HG02763 (cell line): Measurements from ENCODE around the gene COL23A1.
A peak's percentile ranks its signal among the peaks of the same experiment; 100 is the strongest.
"Not testable (repeated sequence)": the region's sequence is repeated elsewhere in the genome, so short reads cannot be mapped to it uniquely, and the experiment has no call there.

ENCODE experiments used
- ATAC-seq: cut with Tn5 transposase; IDR thresholded peaks from one replicate; pipeline ENCODE4 v1.9.1; 2021; ENCODE audit warnings: mild to moderate bottlenecking, moderate library complexity; ENCODE audit not compliant: unreplicated experiment

Gene COL23A1

GRCh38 chr5:178238711-178239592, 351.2 kb downstream of the COL23A1 start:
- no peak for ATAC-seq

GRCh38 chr5:178238313-178238635, 351.9 kb downstream of the COL23A1 start:
- ATAC-seq = no peak

- ATAC-seq = no peak
Measured at GRCh38 chr5:178237431-178238312, 352.5 kb downstream of the COL23A1 start.

- no peak for ATAC-seq
Measured at GRCh38 chr5:178236679-178237078, 353.5 kb downstream of the COL23A1 start.

GRCh38 chr5:178236126-178236525, 354.1 kb downstream of the COL23A1 start:
- ATAC-seq = no peak

GRCh38 chr5:178235588-178235974, 354.6 kb downstream of the COL23A1 start:
- no peak for ATAC-seq

- ATAC-seq = no peak
Measured at GRCh38 chr5:178234750-178235587, 355.2 kb downstream of the COL23A1 start.

GRCh38 chr5:178234121-178234749, 356.0 kb downstream of the COL23A1 start:
- no peak for ATAC-seq

GRCh38 chr5:178232920-178233429, 357.2 kb downstream of the COL23A1 start:
- no peak for ATAC-seq

GRCh38 chr5:178232124-178232919, 357.9 kb downstream of the COL23A1 start, which contains the start of gene PHYKPL:
PHYKPL (minus strand) TSS chr5:178232802; CDS start chr5:178232550, 252 bp downstream.
- ATAC-seq = peak; percentile 68

- no peak for ATAC-seq
Measured at GRCh38 chr5:178231539-178232123, 358.6 kb downstream of the COL23A1 start.

- no peak for ATAC-seq
Measured at GRCh38 chr5:178230879-178231538, 359.2 kb downstream of the COL23A1 start.

GRCh38 chr5:178229861-178230260, 360.3 kb downstream of the COL23A1 start:
- ATAC-seq = no peak

GRCh38 chr5:178229111-178229510, 361.1 kb downstream of the COL23A1 start:
- not testable (repeated sequence) for ATAC-seq

- ATAC-seq = no peak
Measured at GRCh38 chr5:178228609-178229008, 361.6 kb downstream of the COL23A1 start.

- no peak for ATAC-seq
Measured at GRCh38 chr5:178227929-178228328, 362.3 kb downstream of the COL23A1 start.

GRCh38 chr5:178227138-178227659, 363.0 kb downstream of the COL23A1 start:
- ATAC-seq = no peak

GRCh38 chr5:178225174-178225573, 365.0 kb downstream of the COL23A1 start:
- ATAC-seq = no peak
